ENCODE data around the gene FBXL7.

DNA sequence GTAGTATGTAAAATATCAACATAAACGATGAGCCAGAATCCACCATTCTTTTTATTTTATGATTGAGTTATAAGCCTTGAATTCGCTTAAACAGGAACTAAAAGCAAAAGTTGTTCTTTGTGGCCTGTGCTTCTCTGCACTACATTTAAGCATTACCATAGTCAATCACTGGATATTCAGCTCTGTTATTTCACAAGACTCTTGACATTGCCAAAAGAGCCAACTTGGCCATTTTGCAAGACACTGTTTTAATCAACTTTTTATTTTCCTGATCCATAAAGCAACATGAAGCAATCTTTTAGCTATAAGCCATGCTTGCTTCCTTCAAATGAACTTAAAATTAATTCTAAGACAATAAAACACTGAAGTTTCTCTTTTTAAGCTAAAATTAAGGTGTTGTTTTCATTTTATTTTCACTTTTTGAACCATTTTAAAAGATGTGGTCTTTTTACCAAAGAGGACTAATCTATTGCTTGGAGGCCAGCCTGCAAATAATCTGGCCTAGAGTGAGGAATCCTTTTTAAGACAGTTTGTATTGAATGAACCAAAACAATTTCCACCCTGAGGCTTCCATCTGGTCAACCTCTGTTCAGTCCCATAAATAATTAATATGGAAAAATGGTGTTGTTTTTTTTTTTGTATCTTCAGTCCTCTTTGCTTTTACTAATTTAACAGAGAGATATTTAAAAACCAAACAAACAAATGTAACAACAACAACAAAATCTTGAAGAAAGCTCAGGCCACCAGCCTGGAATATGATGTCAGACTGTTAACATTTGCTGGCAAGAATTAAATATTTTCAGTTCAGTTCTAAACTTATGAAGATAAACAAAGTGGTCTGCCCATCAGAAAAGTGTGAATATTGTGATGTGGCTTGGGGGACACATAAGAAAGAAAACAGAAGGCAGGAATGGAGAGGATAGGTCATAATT is 405.2 kb downstream of the FBXL7 start:
- TF ChIP-seq, protein P1, sequence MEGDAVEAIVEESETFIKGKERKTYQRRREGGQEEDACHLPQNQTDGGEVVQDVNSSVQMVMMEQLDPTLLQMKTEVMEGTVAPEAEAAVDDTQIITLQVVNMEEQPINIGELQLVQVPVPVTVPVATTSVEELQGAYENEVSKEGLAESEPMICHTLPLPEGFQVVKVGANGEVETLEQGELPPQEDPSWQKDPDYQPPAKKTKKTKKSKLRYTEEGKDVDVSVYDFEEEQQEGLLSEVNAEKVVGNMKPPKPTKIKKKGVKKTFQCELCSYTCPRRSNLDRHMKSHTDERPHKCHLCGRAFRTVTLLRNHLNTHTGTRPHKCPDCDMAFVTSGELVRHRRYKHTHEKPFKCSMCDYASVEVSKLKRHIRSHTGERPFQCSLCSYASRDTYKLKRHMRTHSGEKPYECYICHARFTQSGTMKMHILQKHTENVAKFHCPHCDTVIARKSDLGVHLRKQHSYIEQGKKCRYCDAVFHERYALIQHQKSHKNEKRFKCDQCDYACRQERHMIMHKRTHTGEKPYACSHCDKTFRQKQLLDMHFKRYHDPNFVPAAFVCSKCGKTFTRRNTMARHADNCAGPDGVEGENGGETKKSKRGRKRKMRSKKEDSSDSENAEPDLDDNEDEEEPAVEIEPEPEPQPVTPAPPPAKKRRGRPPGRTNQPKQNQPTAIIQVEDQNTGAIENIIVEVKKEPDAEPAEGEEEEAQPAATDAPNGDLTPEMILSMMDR (IDR thresholded peaks at IDR 0.05; ENCODE audit: low read length) = no peak
- no peak for TF ChIP-seq EZH2 (IDR thresholded peaks at IDR 0.05; ENCODE audit: borderline replicate concordance, low read length)
